Activated gamma-delta T cell treated with Interleukin-2 at 50 U/mL for 16 hours (primary cell): Measurements from ENCODE around the gene CNTNAP2.

ENCODE experiments used
- DNase-seq: peaks from one replicate; pipeline ENCODE4 v3.0.0-alpha.2; 2020

Gene CNTNAP2

GRCh38 chr7:147519062-147519461 lies 1402.5 kb downstream of the CNTNAP2 start:
- DNase-seq: no peak

- DNase-seq: no peak
Measured at GRCh38 chr7:147523056-147523455, 1406.5 kb downstream of the CNTNAP2 start.

GRCh38 chr7:147524726-147525250 lies 1408.2 kb downstream of the CNTNAP2 start:
- DNase-seq: no peak

- no peak for DNase-seq
Measured at GRCh38 chr7:147525325-147525724, 1408.7 kb downstream of the CNTNAP2 start.

- DNase-seq: no peak
Measured at GRCh38 chr7:147535701-147536111, 1419.1 kb downstream of the CNTNAP2 start.

- no peak for DNase-seq
Measured at GRCh38 chr7:147539685-147540084, 1423.1 kb downstream of the CNTNAP2 start.

- no peak for DNase-seq
Measured at GRCh38 chr7:147540743-147541142, 1424.1 kb downstream of the CNTNAP2 start.

- DNase-seq: no peak
Measured at GRCh38 chr7:147541261-147541660, 1424.7 kb downstream of the CNTNAP2 start.

- no peak for DNase-seq
Measured at GRCh38 chr7:147547252-147547897, 1430.8 kb downstream of the CNTNAP2 start.

GRCh38 chr7:147556317-147556716 lies 1439.7 kb downstream of the CNTNAP2 start:
- no peak for DNase-seq

GRCh38 chr7:147563669-147564068 lies 1447.1 kb downstream of the CNTNAP2 start:
- DNase-seq: no peak

GRCh38 chr7:147564786-147565476 lies 1448.3 kb downstream of the CNTNAP2 start:
- no peak for DNase-seq

- DNase-seq: no peak
Measured at GRCh38 chr7:147567043-147567442, 1450.4 kb downstream of the CNTNAP2 start.

GRCh38 chr7:147569116-147569913 lies 1452.7 kb downstream of the CNTNAP2 start:
- no peak for DNase-seq

- DNase-seq: no peak
Measured at GRCh38 chr7:147570390-147570789, 1453.8 kb downstream of the CNTNAP2 start.

- no peak for DNase-seq
Measured at GRCh38 chr7:147571436-147572185, 1455.0 kb downstream of the CNTNAP2 start.

- DNase-seq: no peak
Measured at GRCh38 chr7:147578196-147578595, 1461.6 kb downstream of the CNTNAP2 start.

- DNase-seq: no peak
Measured at GRCh38 chr7:147579148-147579547, 1462.5 kb downstream of the CNTNAP2 start.

- no peak for DNase-seq
Measured at GRCh38 chr7:147584771-147585193, 1468.2 kb downstream of the CNTNAP2 start.

GRCh38 chr7:147586110-147586509 lies 1469.5 kb downstream of the CNTNAP2 start:
- no peak for DNase-seq

GRCh38 chr7:147586526-147586925 lies 1469.9 kb downstream of the CNTNAP2 start:
- no peak for DNase-seq

- no peak for DNase-seq
Measured at GRCh38 chr7:147593271-147594057, 1476.9 kb downstream of the CNTNAP2 start.
